ENCODE results near the gene OR2D2.

- TF ChIP-seq ZNF423 (tag by site-specific recombination; IDR thresholded peaks at IDR 0.05) (no peak), ZFP41 (tag by site-specific recombination; IDR thresholded peaks at IDR 0.05; ENCODE audit: borderline replicate concordance) (no peak), PATZ1 (tag by site-specific recombination; IDR thresholded peaks at IDR 0.05) (no peak), CTCF (tag by site-specific recombination; IDR thresholded peaks at IDR 0.05) (no peak), ZNF394 (tag by site-specific recombination; IDR thresholded peaks at IDR 0.05; ENCODE audit: borderline replicate concordance) (no peak), TSHZ1 (tag by site-specific recombination; IDR thresholded peaks at IDR 0.05; ENCODE audit: borderline replicate concordance) (no peak), ZNF138 (tag by site-specific recombination; IDR thresholded peaks at IDR 0.05; ENCODE audit: borderline replicate concordance) (no peak), ZNF701 (tag by site-specific recombination; IDR thresholded peaks at IDR 0.05) (no peak), ZNF692 (tag by site-specific recombination; IDR thresholded peaks at IDR 0.05) (no peak)
Measured at GRCh38 chr11:6889835-6890234, 2.5 kb downstream of the OR2D2 start.
